Measurements from ENCODE around the gene EZH1. TPM values are rescaled to one million over a fixed set of nuclear protein-coding genes. Genes with fewer than 3 reads are reported as not detected.

EZH1 gene
- 45.4 TPM for total RNA-seq
- long read RNA-seq, full-length matches to known transcripts: 4 of 25 reads
- long read RNA-seq, partial matches to known transcripts: 15 of 25 reads
- long read RNA-seq, other reads (novel, unspliced or antisense): 6 of 25 reads

- peak; percentile 95 for DNase-seq (ENCODE audit: low spot score)
- intact Hi-C loops (cut with DNase I): loop anchor here (2.0 to 5.0 kb wide), 2 partner anchors 18 to 63 kb away; partner anchors contain the start of genes CCR10 and CNTNAP1
These were observed at the start of gene EZH1 for GRCh38 chr17:42744806-42745617. TSS of gene EZH1 (minus strand) at chr17:42745040. CDS start at chr17:42728941, 16,099 bp downstream.

DNA sequence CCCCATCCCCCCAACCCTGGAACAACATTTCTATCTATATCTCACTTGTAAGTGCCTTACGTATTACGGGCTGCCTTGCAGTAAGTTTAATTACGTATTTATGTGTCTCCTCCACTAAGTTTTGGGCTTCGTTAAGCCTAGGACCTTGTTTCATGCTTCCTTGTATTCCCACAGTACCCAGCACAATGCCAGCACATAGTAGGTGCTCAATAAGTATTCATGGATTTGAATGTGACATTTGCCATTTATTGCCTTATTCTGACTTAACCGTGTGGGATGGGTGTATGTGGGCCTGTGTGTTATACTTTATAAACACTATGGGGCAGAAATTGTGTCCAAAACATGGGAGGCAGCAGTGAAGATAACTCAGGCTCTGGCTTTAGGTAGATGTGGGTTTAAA, 47.7 kb upstream of the EZH1 start:
- no peak for DNase-seq (ENCODE audit: low spot score)
- intact Hi-C loops (cut with DNase I): no loop called here

DNA sequence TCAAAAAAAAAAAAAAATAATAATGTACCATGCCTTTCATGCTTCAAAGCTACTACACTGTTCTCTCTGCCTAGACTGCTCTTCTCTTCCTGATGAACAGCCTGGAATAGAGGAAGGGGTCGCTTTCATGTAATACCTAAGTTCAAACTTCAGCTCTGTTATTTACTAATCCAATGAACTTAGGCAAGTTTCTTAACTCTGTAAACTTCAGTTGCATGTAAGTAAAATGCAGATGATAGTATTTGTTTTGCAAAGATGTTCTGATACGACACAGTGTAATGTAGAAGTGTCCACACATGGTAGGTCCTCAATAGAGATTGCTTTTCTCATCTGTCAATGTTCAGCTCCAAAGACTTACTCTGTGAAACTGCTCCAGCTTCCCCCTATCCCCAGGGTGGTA, 47.1 kb upstream of the EZH1 start:
- intact Hi-C loops (cut with DNase I): no loop called here
- DNase-seq (ENCODE audit: low spot score): no peak

GRCh38 chr17:42787266-42787665, 42.4 kb upstream of the EZH1 start:
- intact Hi-C loops (cut with DNase I): no loop called here
- DNase-seq (ENCODE audit: low spot score): no peak

DNA sequence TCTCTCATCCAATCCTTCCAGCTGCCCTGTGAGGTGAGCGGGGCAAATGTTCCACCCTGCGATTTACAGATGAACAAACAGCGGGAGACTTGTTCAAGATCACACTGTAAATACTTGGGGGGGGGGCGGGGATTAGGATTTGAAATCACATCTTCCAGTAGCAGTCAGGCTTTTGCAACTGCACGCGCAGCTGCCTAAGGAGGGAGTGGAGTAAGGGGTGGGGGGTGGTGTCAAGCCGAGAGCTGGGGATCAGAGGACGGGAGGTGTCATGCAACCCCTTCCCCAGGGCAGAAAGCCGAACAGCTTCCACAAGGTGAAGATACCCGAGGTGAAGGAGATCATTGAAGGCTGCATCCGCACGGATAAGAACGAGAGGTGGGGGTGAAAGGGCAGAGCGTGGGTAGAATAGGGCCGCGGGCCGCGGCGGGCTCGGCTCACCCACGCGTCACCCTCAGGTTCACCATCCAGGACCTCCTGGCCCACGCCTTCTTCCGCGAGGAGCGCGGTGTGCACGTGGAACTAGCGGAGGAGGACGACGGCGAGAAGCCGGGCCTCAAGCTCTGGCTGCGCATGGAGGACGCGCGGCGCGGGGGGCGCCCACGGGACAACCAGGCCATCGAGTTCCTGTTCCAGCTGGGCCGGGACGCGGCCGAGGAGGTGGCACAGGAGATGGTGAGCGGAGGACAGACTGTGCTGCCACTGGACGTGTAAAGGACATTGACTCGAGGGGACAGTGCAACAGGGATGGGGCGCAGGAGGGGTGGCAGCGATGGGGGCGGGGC, 40.2 kb upstream of the EZH1 start:
- intact Hi-C loops (cut with DNase I): no loop called here
- no peak for DNase-seq (ENCODE audit: low spot score)

DNA sequence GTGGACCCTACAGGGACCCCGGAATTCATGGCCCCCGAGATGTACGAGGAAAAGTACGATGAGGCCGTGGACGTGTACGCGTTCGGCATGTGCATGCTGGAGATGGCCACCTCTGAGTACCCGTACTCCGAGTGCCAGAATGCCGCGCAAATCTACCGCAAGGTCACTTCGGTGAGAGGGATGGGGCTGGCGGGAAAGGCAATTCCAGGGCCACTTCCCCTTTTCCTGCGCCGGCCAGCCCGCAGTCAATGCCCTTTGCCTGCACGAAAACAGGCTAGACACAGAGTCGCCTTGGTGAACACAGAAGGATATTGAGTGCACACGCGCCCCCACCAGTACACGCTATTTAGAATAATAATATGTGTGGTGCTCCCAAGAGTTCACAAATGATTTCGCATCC, 39.6 kb upstream of the EZH1 start:
- intact Hi-C loops (cut with DNase I): no loop called here
- DNase-seq (ENCODE audit: low spot score): no peak

DNA sequence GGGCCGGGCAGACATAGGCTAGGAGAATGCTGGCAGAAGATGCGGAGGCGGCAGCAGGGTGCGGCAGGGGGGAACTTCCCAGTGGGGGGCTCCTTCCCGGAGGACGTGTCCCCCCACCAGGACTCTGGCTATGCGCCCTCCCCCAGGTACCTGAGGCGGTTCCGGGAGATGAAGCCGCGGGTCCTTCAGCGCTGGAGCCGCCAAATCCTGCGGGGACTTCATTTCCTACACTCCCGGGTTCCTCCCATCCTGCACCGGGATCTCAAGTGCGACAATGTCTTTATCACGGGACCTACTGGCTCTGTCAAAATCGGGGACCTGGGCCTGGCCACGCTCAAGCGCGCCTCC, 38.9 kb upstream of the EZH1 start:
- no peak for DNase-seq (ENCODE audit: low spot score)
- intact Hi-C loops (cut with DNase I): no loop called here

DNA sequence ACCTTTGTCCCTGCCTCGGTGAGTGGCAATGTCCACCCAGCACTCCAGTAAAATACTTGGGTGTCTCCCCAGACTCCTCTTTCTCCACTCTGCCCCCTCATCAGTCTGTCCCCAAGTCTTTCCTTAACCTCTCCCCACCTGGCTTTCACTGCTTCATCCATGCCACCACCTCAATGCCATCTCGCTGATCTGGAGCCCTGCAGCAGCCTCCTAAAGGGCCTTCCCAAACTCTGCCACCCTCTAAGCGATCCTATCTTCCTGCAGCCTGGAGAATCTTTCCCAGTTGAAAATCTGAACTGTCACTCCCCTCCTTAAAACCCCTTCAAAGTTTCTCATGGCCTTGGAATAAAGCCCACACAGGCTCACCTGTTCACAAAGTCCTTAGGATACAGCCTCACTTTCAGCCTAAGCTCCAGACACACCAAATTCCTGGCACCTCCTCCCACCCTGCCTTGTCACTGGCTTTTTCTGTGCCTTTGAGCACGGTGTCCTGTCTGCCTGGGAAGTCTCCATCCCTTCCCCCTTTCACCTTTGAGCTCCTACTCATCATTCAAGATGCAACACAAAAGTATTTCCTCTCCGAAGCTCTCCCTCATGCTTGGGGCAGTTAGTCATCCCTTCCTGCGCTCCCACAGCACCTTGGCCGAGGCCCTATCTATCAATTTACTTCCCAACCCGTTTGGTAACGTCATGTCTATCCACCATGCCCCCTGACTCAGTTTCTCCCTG, 38.4 kb upstream of the EZH1 start:
- intact Hi-C loops (cut with DNase I): no loop called here
- no peak for DNase-seq (ENCODE audit: low spot score)

GRCh38 chr17:42782166-42783061, 37.6 kb upstream of the EZH1 start:
- intact Hi-C loops (cut with DNase I): no loop called here
- no peak for DNase-seq (ENCODE audit: low spot score)

GRCh38 chr17:42781639-42782165, 36.9 kb upstream of the EZH1 start:
- DNase-seq (ENCODE audit: low spot score): no peak
- intact Hi-C loops (cut with DNase I): no loop called here

GRCh38 chr17:42780851-42781638, 36.2 kb upstream of the EZH1 start:
- intact Hi-C loops (cut with DNase I): no loop called here

GRCh38 chr17:42779936-42780850, 35.4 kb upstream of the EZH1 start, which contains the start of gene WNK4:
TSS of gene WNK4 (plus strand) at chr17:42780610. CDS start at chr17:42780699, 89 bp downstream.
- no peak for DNase-seq (ENCODE audit: low spot score)
- intact Hi-C loops (cut with DNase I): no loop called here

More at GRCh38 chr17:42780851-42781638, 36.2 kb upstream of the EZH1 start:
- no peak for DNase-seq (ENCODE audit: low spot score)

DNA sequence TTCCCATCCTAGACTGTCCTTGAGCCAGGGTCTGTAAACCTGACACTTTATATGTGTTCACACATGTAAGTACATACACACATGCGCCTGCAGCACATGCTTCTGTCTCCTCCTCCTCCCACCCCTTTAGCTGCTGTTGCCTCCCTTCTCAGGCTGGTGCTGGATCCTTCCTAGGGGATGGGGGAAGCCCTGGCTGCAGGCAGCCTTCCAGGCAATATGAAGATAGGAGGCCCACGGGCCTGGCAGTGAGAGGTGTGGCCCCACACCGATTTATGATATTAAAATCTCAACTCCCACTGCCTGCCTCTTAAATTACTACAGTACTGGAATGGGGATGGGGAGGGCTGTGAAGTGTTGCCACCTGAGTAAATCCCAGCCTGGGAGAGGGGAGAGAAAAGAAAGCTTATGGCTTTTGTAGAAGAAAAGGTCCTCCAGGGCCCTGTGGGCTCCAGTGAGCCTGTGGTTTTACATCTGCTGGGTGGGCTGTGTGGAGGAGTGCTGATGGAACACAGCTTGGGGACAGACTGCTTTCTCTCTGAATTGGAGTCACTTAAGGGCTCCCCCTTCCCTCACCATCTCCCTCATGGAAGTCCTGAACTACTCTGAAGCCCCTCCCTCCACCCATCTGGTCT, 34.6 kb upstream of the EZH1 start:
- DNase-seq (ENCODE audit: low spot score): no peak
- intact Hi-C loops (cut with DNase I): no loop called here

GRCh38 chr17:42778570-42778969, 33.7 kb upstream of the EZH1 start:
- no peak for DNase-seq (ENCODE audit: low spot score)
- intact Hi-C loops (cut with DNase I): no loop called here

DNA sequence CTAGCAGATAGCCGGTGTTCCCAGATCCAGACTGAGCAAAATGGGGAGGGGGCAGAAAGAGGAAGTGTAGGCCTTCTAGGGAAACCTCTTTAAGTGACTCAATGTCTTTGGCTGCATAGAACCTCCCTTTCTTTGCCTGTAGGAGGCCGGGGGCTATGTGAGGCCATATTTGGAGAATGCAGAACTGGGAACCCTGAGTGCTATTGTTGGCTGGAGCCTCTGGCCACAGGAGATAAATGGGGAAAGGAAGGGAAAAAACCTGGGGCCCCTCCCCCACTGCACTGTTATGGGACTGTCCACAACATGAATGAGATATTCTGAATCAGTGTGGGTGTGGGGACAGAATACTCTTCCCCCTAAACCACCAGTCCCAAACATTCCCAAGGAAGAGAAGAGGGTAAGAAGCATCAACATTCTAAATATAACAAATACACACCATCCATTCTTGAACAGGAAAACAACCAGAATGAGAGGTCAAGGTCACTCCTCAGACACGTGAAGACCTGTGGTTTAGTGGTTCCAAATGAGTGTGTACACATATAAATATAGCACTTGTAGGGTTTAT, 30.8 kb upstream of the EZH1 start:
- intact Hi-C loops (cut with DNase I): no loop called here
- no peak for DNase-seq (ENCODE audit: low spot score)

DNA sequence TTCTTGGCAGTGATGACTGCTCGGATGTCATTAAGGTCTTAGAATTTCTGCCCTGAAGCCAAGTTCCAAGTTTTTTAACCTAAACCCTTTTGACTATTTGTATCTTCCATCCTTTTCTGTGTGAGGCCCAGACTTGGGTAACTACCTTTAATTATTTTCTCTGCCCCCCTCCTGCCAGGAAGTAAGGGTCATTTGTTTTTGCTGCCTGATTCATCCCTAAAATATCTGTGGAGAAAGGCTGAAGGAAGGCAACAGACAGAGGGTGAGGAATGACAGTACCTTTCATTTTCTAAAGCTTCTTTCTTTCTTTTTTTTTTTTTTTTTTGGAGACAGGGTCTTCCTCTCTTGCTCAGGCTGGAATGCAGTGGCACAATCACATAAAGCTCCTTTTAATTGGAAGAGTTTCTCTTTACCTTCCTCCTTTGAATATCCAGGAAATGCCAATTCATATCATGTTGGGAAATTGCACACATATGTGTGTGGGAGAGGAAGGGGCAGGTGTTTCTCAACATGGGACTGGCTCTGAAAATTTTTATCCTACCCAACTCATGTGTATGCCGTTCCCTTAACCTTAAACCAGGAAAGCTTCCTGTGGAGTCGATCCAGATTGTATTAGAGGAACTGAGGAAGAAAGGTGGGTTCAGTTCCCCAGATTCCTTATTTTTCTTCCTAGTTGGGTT, 29.4 kb upstream of the EZH1 start:
- intact Hi-C loops (cut with DNase I): no loop called here
- DNase-seq (ENCODE audit: low spot score): no peak

Measured in cardiac septum (tissue), 1 donor.